HG03139 (cell line): ENCODE results near the gene LRRN1.

Experiments
- ATAC-seq: cut with Tn5 transposase; IDR thresholded peaks from one replicate; pipeline ENCODE4 v1.9.1; 2021; ENCODE audit not compliant: unreplicated experiment

The LRRN1 gene

GRCh38 chr3:3893590-3893989 is 94.4 kb downstream of the LRRN1 start:
- no peak for ATAC-seq
